Measurements from ENCODE around the gene NELFE. TPM values are rescaled to one million over a fixed set of nuclear protein-coding genes. Genes with fewer than 3 reads are reported as not detected.

NELFE gene
- total and polyA plus RNA-seq, 2 of the 13 experiments (the other 11 are each of a cell fraction or from before 2014, with no cell fraction given) = 51.3 to 69.8 TPM

GRCh38 chr6:31958412-31958740, 395 bp downstream of the NELFE start:
- H3K36me3 ChIP-seq (replicated peaks in 1 of 2; ENCODE audit: control insufficient read depth in 1 of 2, insufficient read depth in 2 of 2, low read length in 2 of 2) = peaks cover 40 to 68% of the 10 kb centered on the region in 2 experiments
- intact Hi-C loops (cut with micrococcal nuclease; ENCODE audit: unreplicated experiment) (loop anchor here (10.0 kb wide), 1 partner anchor 124 kb away; no protein-coding TSS in a partner anchor), in situ Hi-C loops (cut with HindIII; ENCODE audit: extremely low pct_ligation_motif_present, low pct_unique_long_range_greater_than_20kb) (no loop called here)
- FAIRE-seq = no peak
- no peaks in the 10 kb centered on the region; a peak in 1 of 5 replicates for H3K27me3 ChIP-seq (ENCODE audit: control insufficient read depth in 1 of 2, insufficient read depth in 2 of 2, low read length in 2 of 2)
- no peak overlapping the region for H2AFZ ChIP-seq (ENCODE audit: low read length)
- H3K9me3 ChIP-seq (ENCODE audit: low read length) = no peaks in the 10 kb centered on the region
- CTCF ChIA-PET (ENCODE audit: low intra/inter-chr PET ratio, low total read pairs) = no interaction called here
- peaks cover 31% of the 10 kb centered on the region for H3K4me1 ChIP-seq (ENCODE audit: insufficient read depth, low read length)
- peak overlapping the region; percentile 81 to 98 (median 95) for H3K4me3 ChIP-seq (replicated peaks in 1 of 3; ENCODE audit: insufficient read depth in 1 of 3, low read depth in 2 of 3, low read length in 3 of 3)
- under 1% methylated on average over 11 of the region's 11 CpGs for WGBS (ENCODE audit: low lambda C conversion rate)
- POLR2A ChIA-PET = interaction anchor here (1.0 to 7.7 kb wide), 17 partner anchors 8 to 339 kb away, joined by 3 to 142 read pairs (median 6); partner anchors contain the start of genes C2, CFB, DXO and EHMT2
- peak overlapping the region; percentile 71 for H3K27ac ChIP-seq (ENCODE audit: extremely low read length, insufficient read depth, low read length)
- no peak for DNase-seq (ENCODE audit: low spot score)
- H3K4me2 ChIP-seq (ENCODE audit: low read depth, low read length) = peak overlapping the region; percentile 97
- peaks cover 39% of the 10 kb centered on the region for H3K79me2 ChIP-seq (ENCODE audit: insufficient read depth, low read length)
- H3K9ac ChIP-seq (ENCODE audit: insufficient read depth, low read depth, low read length) = peak overlapping the region; percentile 91
- peak; percentile 21 for ATAC-seq
- H4K20me1 ChIP-seq (ENCODE audit: insufficient read depth, low read length) = no peaks in the 10 kb centered on the region
- no TSS peak for BruUV-seq (replicated peaks)
- TF ChIP-seq ZNF703 (CRISPR knock-in tag; IDR thresholded peaks at IDR 0.05; ENCODE audit: borderline replicate concordance) (peak; percentile 60; the same call in 1 of the 2 replicates), THAP7 (CRISPR knock-in tag; IDR thresholded peaks at IDR 0.05) (no peak), ZNF746 (CRISPR knock-in tag; IDR thresholded peaks at IDR 0.05) (no peak), CBX1 (IDR thresholded peaks at IDR 0.05; ENCODE audit: low read depth) (no peak), ZNF567 (CRISPR knock-in tag; IDR thresholded peaks at IDR 0.05; ENCODE audit: borderline replicate concordance) (no peak), SP4 (CRISPR knock-in tag; IDR thresholded peaks at IDR 0.05) (no peak), MTERF4 (CRISPR knock-in tag; IDR thresholded peaks at IDR 0.05) (no peak), KAT7 (CRISPR knock-in tag; IDR thresholded peaks at IDR 0.05; ENCODE audit: borderline replicate concordance) (no peak), FOXA1 (IDR thresholded peaks at IDR 0.05) (no peak), FOXA1 (CRISPR knock-in tag; IDR thresholded peaks at IDR 0.05) (no peak), ZNF20 (CRISPR knock-in tag; IDR thresholded peaks at IDR 0.05) (no peak), ZNF652 (CRISPR knock-in tag; IDR thresholded peaks at IDR 0.05; ENCODE audit: borderline replicate concordance, low read depth) (no peak), SMAD1 (CRISPR knock-in tag; IDR thresholded peaks at IDR 0.05; ENCODE audit: borderline replicate concordance, low read depth) (0 out of 2 replicates have a peak, but pooled peaks have one; percentile 16), ZNF530 (CRISPR knock-in tag; IDR thresholded peaks at IDR 0.05; ENCODE audit: low read depth) (no peak), THAP8 (CRISPR knock-in tag; IDR thresholded peaks at IDR 0.05; ENCODE audit: borderline replicate concordance) (0 out of 2 replicates have a peak, but pooled peaks have one; percentile 61), ZBTB21 (CRISPR knock-in tag; IDR thresholded peaks at IDR 0.05) (no peak), ZSCAN22 (CRISPR knock-in tag; IDR thresholded peaks at IDR 0.05) (no peak), DDIT3 (CRISPR knock-in tag; IDR thresholded peaks at IDR 0.05) (no peak), REPIN1 (CRISPR knock-in tag; IDR thresholded peaks at IDR 0.05; ENCODE audit: borderline replicate concordance, low read depth) (no peak), DMTF1 (CRISPR knock-in tag; IDR thresholded peaks at IDR 0.05) (no peak), ZNF691 (CRISPR knock-in tag; IDR thresholded peaks at IDR 0.05; ENCODE audit: borderline replicate concordance, low read depth) (peak; percentile 60)
